Tibial artery (tissue), 4 donors: Measurements from ENCODE around the gene FAM78A.
"Not testable (repeated sequence)": the region's sequence is repeated elsewhere in the genome, so short reads cannot be mapped to it uniquely, and the experiment has no call there.

Experiments used
- DNase-seq, 2 donors: peaks; one replicate each; pipeline ENCODE4 v3.0.0-alpha.2; 2019
- H3K27ac ChIP-seq, 2 donors: fragments of 200-600 bp; sonication (generic) in 1 of 2; 1 replicate in 1 of 2; 2 replicates in 1 of 2; pipeline ENCODE4 v1.5.1; 2018 to 2019; ENCODE audit warnings: mild to moderate bottlenecking in 1 of 2
- H3K27me3 ChIP-seq, 2 donors: fragments of 200-600 bp; sonication (generic) in 1 of 2; one replicate each; pipeline versions ENCODE4 v1.5.1 to v1.6.0; 2016 to 2019
- H3K36me3 ChIP-seq, 3 donors: fragments of 200-600 bp; sonication (generic) in 2 of 3; one replicate each; pipeline ENCODE4 v1.5.1; 2016 to 2019; ENCODE audit warnings: mild to moderate bottlenecking in 2 of 3
- H3K4me1 ChIP-seq, 4 donors: fragments of 200-600 bp; sonication (generic) in 2 of 4; 1 replicate in 3 of 4; 2 replicates in 1 of 4; pipeline ENCODE4 v1.5.1; 2016 to 2019
- H3K4me3 ChIP-seq, 2 donors: fragments of 200-600 bp; sonication (generic) in 1 of 2; 1 replicate in 1 of 2; 2 replicates in 1 of 2; pipeline ENCODE4 v1.5.1; 2018 to 2019; ENCODE audit warnings: mild to moderate bottlenecking in 2 of 2
- H3K9me3 ChIP-seq, 3 donors: fragments of 200-600 bp; sonication (generic) in 1 of 3; one replicate each; pipeline ENCODE4 v1.5.1; 2016 to 2019
- CTCF ChIP-seq, 2 experiments: fragments of 200-600 bp in 1 of 2; fragments of 450-650 bp in 1 of 2; IDR thresholded peaks; one replicate each; pipeline ENCODE4 v1.5.1; 2017 to 2019; ENCODE audit warnings: antibody characterized with exemption in 2 of 2, mild to moderate bottlenecking in 1 of 2, moderate library complexity in 1 of 2
- intact Hi-C: fragments of 100-400 bp; cut with DNase I; formaldehyde crosslinking; loops from one replicate; pipeline ENCODE4 v1.15.0; 2023; ENCODE audit warnings: low total_unique reads

FAM78A gene

DNA sequence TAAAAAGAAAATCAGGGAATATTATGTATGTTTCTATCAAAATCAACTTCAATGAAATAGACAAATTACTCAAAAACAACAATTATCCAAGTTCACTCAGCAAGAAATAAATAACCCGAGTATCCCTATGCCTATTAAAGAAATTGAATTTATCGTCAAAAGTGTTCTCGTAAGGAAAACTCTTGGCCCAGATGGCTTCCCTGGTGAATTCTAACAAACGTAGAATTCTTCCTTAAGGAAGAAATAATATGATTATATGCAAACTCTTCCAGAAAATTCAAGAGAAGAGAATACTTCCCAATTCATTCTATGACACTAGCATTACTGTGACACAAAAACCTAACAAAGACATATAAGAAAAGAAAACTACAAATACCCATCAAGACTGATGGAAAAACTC is 29.7 kb downstream of the FAM78A start:
- no peak for TF ChIP-seq CTCF (IDR thresholded peaks at IDR 0.05)
- intact Hi-C loops = no loop called here
- Histone ChIP-seq H3K27me3 (no peaks in the 10 kb centered on the region), H3K9me3 (no peaks in the 10 kb centered on the region), H3K4me3 (no peak overlapping the region), H3K27ac (no peak overlapping the region), H3K36me3 (no peaks in the 10 kb centered on the region), H3K4me1 (no peaks in the 10 kb centered on the region)
- no peak for DNase-seq

DNA sequence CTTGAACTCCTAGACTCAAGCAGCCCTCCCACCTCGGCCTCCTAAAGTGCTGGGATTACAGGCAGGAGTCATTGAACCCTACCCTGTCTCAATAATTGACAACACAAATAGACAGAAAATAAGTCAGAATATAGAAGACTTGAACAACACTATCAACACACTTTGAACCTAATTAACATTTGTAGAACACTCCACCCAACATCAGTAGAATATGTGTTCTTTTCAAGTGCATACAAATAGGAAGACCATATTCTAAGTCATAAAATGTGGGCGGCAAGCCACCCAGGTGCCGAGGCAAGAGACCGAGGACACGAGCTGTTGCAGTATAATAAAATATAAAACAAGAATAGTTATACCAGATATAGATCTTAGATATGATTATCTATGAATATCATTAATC is 32.0 kb downstream of the FAM78A start:
- H3K27ac ChIP-seq, H3K9me3 ChIP-seq, intact Hi-C loops, DNase-seq, H3K4me3 ChIP-seq, H3K36me3 ChIP-seq, H3K4me1 ChIP-seq: not testable (repeated sequence)
- H3K27me3 ChIP-seq = peaks cover 0 to 10% of the 10 kb centered on the region in 2 donors

- intact Hi-C loops = no loop called here
- Histone ChIP-seq H3K9me3 (no peaks in the 10 kb centered on the region), H3K4me1 (peaks cover 0 to 15% (median 11%) of the 10 kb centered on the region in 4 donors)
Observed at GRCh38 chr9:131240047-131240921, 36.0 kb downstream of the FAM78A start.

DNA sequence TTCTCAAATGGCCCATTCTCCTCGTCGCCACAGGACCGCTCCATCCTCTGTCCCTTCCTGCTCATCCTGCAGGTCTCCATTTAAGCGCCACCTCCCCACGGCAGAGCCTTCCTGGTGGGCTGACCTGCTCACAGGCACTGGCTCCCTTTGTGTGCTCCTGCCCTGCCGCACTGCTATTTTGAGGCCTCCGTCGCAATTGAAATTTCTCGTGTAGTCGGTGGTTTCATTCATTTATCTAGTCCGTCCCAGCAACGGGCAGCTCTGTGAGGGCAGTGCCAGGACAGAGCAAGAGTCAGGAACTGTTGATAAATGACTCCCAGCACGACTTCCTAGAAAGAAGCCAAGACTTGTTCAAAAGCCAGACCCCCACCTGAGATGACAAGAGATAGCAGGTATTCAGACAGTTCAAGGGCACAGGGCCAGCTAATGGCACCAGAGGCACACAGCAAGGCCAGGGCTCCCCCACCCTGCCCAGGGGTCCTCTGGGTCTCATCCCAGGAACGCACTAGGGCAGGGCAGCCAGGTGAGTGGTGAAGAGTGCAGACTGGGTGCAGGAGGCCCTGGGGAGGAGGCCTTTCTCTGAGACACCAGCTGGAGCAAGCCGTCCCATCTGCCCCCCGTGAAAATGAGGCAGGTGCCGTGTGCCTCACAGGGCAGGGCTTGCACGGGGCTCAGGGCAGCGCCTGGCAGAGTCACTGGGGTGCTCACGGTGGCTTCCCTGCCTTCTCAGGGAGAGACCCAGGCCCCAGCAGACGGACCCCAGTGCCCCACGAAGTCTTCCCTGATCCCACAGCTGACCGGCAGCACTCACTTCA is 36.9 kb downstream of the FAM78A start:
- Histone ChIP-seq H3K9me3 (no peaks in the 10 kb centered on the region), H3K27me3 (peaks cover 0 to 17% of the 10 kb centered on the region in 2 donors), H3K36me3 (peaks cover 0 to 20% (median 8%) of the 10 kb centered on the region in 3 donors), H3K4me3 (no peak overlapping the region), H3K4me1 (peaks cover 0 to 15% (median 11%) of the 10 kb centered on the region in 4 donors), H3K27ac (no peak overlapping the region)
- DNase-seq = peak in 1 of 2 donors; percentile 56
- intact Hi-C loops = no loop called here
- no peak for TF ChIP-seq CTCF (IDR thresholded peaks at IDR 0.05)

More at GRCh38 chr9:131240047-131240921, 36.0 kb downstream of the FAM78A start:
- H3K4me3 ChIP-seq = no peak overlapping the region
- peaks cover 0 to 17% of the 10 kb centered on the region in 2 donors for H3K27me3 ChIP-seq
- no peak for DNase-seq
- H3K27ac ChIP-seq = no peak overlapping the region
- H3K36me3 ChIP-seq = peaks cover 0 to 11% (median 1%) of the 10 kb centered on the region in 3 donors
- TF ChIP-seq CTCF (IDR thresholded peaks at IDR 0.05) = no peak

GRCh38 chr9:131238402-131239021 is 37.8 kb downstream of the FAM78A start:
- Histone ChIP-seq H3K4me3 (peak overlapping the region in 1 of 2 donors; percentile 6), H3K36me3 (peaks cover 7 to 28% (median 16%) of the 10 kb centered on the region in 3 donors), H3K9me3 (no peaks in the 10 kb centered on the region), H3K27me3 (peaks cover 0 to 17% of the 10 kb centered on the region in 2 donors), H3K4me1 (peaks cover 0 to 15% (median 11%) of the 10 kb centered on the region in 4 donors), H3K27ac (no peak overlapping the region)
- no peak for TF ChIP-seq CTCF (IDR thresholded peaks at IDR 0.05)
- DNase-seq = peak in 1 of 2 donors; percentile 59
- intact Hi-C loops = no loop called here
